GM18951 (cell line): ENCODE data around the gene BORCS5.

Experiments used
- POLR2A ChIP-seq: IDR thresholded peaks from 4 replicates; pipeline ENCODE4 v1.6.1; 2011; ENCODE audit warnings: mild to moderate bottlenecking; ENCODE audit not compliant: insufficient read length, insufficient read depth; ENCODE audit errors: extremely low read depth
- in situ Hi-C: fragments of 300-500 bp; cut with MboI; formaldehyde crosslinking; loops from one replicate; pipeline ENCODE4 v1.12.0; 2022; ENCODE audit warnings: low sequenced_read_pairs, mixed read lengths, inconsistent platforms; ENCODE audit not compliant: unreplicated experiment

Gene BORCS5

GRCh38 chr12:12510141-12510540, 153.3 kb downstream of the BORCS5 start:
- TF ChIP-seq POLR2A: no peak

GRCh38 chr12:12510551-12510950, 153.7 kb downstream of the BORCS5 start:
- in situ Hi-C loops: no loop called here
- no peak for TF ChIP-seq POLR2A

More at GRCh38 chr12:12510141-12510540, 153.3 kb downstream of the BORCS5 start:
- in situ Hi-C loops: no loop called here

GRCh38 chr12:12511021-12511783, 154.3 kb downstream of the BORCS5 start:
- TF ChIP-seq POLR2A: no peak
- in situ Hi-C loops: no loop called here

GRCh38 chr12:12511895-12512711, 155.2 kb downstream of the BORCS5 start:
- no peak for TF ChIP-seq POLR2A
- in situ Hi-C loops: no loop called here

GRCh38 chr12:12513416-12514006, 156.6 kb downstream of the BORCS5 start:
- no peak for TF ChIP-seq POLR2A

GRCh38 chr12:12518464-12518845, 161.6 kb downstream of the BORCS5 start:
- in situ Hi-C loops: no loop called here
- TF ChIP-seq POLR2A: no peak

More at GRCh38 chr12:12513416-12514006, 156.6 kb downstream of the BORCS5 start:
- in situ Hi-C loops: no loop called here

- no peak for TF ChIP-seq POLR2A
- in situ Hi-C loops: no loop called here
Measured at GRCh38 chr12:12518919-12519318, 162.0 kb downstream of the BORCS5 start.
